ENCODE results near the gene SLC35F4. TPM values are rescaled to one million over a fixed set of nuclear protein-coding genes. Genes with fewer than 3 reads are reported as not detected.

Gene SLC35F4
- not detected in 5 replicates for total RNA-seq (2022; extraction: Qiagen RNA extraction; ENCODE audit: low read depth)

DNA sequence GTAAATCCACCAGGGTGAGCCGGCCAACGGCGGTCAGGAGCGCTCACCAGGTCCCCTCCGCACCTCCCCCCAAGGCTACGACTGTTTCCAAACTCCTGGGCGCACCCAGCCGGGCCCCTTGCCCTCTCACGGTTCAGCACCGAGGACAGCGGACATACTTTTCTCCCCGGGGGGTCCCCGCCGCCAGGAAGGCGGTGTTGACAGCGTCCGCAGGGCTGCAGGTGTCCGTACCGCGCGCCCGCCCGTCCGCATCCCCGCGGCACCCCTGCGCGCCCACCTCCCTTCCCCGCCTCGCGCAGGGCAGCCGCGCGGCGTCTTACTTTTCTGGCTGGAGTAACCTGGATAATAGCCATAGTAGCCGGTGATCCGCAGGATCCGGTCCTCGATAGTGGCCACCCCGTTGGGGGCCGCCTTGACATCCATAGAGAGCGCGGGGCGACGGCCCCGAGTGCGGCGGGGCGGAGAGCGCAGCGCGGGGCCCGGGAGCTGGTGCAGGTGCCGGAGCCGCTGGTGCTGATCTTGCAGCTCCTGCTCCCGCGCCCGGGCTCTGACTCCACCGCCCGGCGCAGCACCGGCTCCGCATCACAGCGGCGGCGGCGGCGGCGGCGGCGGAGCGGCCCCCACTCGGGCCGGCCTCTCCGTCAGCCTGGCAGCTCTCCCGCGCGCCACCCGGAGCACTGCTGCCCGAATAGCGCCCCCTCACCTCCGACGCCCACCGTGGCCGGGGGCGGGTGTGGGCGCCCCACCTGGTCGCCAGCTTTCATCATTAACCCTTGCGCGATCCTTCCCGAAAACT is at the start of gene SLC35F4:
SLC35F4 (minus strand) TSS at position 690 of the 796 bp plus-strand sequence.

All from A549 treated with ZK216348 at 1 μM for 4 hours (cell line).